GM12875 (cell line): ENCODE data around the gene USP33.
"Not testable (repeated sequence)": the region's sequence is repeated elsewhere in the genome, so short reads cannot be mapped to it uniquely, and the experiment has no call there.

Experiments
- H3K4me3 ChIP-seq: one replicate; pipeline ENCODE4 v1.5.1; 2011; ENCODE audit warnings: low read depth, low read length, control low read depth
- TF ChIP-seq, protein P1 (sequence below): IDR thresholded peaks from 2 replicates; pipeline ENCODE4 v1.5.1; 2011; ENCODE audit warnings: low read depth, mild to moderate bottlenecking, control low read depth, inconsistent platforms, low read length, moderate library complexity, borderline replicate concordance; ENCODE audit not compliant: insufficient read depth

USP33 gene

GRCh38 chr1:77757066-77757584 lies 2.5 kb downstream of the USP33 start:
- no peak overlapping the region for H3K4me3 ChIP-seq
- TF ChIP-seq, protein P1, sequence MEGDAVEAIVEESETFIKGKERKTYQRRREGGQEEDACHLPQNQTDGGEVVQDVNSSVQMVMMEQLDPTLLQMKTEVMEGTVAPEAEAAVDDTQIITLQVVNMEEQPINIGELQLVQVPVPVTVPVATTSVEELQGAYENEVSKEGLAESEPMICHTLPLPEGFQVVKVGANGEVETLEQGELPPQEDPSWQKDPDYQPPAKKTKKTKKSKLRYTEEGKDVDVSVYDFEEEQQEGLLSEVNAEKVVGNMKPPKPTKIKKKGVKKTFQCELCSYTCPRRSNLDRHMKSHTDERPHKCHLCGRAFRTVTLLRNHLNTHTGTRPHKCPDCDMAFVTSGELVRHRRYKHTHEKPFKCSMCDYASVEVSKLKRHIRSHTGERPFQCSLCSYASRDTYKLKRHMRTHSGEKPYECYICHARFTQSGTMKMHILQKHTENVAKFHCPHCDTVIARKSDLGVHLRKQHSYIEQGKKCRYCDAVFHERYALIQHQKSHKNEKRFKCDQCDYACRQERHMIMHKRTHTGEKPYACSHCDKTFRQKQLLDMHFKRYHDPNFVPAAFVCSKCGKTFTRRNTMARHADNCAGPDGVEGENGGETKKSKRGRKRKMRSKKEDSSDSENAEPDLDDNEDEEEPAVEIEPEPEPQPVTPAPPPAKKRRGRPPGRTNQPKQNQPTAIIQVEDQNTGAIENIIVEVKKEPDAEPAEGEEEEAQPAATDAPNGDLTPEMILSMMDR = no peak

DNA sequence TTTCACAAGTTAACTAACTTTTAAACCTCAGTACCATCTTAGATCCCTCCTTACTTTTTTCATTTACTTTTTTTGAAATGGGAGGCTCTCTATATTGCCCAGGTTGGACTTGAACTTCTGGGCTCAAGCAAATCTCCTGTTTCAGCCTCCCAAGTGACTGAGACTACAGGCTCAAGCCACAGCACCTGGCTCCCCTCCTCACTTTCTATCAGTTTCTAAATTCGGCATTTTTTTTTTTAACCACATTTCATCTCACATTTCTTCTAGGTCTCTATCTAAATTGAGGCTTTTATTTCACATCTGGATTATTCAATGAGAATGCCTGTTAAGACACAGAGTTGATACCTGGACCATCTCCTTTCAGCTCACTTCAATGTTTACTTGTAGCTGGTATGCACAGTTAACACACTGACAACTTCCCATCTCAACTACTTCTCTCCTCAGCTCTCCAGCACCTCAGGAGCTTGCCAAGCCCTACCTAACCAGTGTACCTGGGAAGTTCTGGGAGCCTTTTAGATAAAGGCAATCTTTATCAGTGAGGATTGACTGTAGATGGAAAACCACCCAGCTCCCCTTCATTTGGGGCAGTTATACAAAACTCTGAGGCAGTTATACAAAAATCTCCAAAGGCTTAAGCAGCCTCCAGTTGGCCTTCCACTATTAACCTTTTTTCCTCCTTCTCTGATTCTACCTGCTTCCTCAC lies 3.4 kb downstream of the USP33 start:
- TF ChIP-seq, protein P1 = no peak
- no peak overlapping the region for H3K4me3 ChIP-seq

GRCh38 chr1:77749489-77749888 lies 10.2 kb downstream of the USP33 start:
- H3K4me3 ChIP-seq = not testable (repeated sequence)

DNA sequence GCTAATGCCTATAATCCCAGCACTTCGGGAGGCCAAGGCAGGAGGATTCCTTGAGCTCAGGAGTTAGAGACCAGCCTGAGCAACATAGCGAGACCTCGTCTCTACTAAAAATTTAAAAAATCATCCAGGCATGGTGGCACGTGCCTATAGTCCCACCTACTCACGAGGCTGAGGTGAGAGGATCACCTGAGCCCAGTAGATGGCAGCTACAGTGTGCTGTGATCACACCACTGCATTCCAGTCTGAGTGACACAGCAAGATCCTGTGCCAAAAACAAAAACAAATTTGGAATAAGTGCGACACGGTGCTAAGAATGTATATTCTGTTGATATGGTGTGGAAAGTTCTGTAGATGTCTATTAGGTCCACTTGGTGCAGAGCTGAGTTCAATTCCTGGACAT lies 15.1 kb downstream of the USP33 start:
- TF ChIP-seq, protein P1 = no peak
- H3K4me3 ChIP-seq = no peak overlapping the region

DNA sequence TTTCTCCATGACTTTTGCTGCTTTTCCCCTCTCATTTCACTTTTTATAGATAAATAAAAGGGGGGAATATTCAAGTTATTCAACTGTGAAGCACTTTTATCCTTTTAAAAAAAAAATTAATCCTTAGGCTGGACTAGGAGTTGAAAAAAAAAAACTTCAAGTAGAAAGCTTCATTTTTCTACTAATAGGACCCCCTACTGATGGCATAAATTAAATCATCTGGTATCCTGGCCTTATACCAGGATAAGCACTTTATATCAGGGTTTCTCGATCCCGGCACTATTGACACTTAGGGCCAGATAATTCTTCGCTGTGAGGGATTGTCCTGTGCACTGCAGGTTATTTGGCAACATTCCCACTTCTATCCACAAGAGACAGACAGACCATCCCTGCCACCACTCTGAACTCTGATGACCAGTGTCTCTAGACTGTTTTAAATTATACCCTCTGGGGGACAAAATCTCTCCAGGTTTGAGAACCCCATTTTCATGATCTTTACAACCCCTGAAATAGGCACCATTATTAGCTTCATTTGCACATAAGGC lies 17.6 kb downstream of the USP33 start:
- H3K4me3 ChIP-seq = no peak overlapping the region
- TF ChIP-seq, protein P1 = no peak

DNA sequence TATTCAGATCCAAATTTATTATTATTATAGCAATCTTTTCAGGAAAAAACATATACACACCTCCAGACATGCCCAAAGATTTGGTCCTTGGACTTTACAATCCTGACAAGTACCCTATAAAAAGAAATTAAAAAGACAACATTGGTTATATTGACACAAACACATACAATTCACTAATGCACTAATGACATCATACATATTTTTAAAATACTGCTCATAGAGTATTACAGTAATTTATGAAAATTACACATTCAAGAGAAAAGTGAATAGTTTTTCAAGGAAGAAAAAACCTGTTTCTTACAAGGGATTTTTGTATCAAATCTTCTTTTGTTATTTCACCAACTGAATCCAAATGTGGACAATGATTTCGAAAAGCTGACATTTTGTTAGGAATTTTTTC lies 18.3 kb downstream of the USP33 start:
- TF ChIP-seq, protein P1 = no peak

DNA sequence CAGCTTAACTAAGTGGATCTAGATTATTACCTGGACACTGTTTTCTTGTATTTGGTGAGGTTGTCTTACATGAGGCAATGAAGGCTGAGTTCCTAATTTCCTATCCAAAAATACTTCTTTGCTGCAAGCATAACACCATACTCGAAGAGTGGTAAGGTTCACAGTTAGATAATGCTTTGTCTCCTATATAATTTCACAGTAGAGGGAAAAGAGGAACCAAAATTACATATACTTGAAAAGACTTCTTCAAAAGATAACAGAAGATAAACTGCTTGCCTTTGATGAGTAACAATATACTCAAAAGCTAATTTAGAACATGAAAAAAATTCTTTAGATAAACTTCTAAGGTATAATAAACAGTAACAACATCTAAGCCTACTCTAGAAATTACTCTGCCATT lies 20.4 kb downstream of the USP33 start:
- TF ChIP-seq, protein P1 = no peak
- no peak overlapping the region for H3K4me3 ChIP-seq

More for the DNA sequence above, 18.3 kb downstream of the USP33 start:
- no peak overlapping the region for H3K4me3 ChIP-seq

GRCh38 chr1:77732090-77732489 lies 27.6 kb downstream of the USP33 start:
- TF ChIP-seq, protein P1 = no peak
- H3K4me3 ChIP-seq = no peak overlapping the region
